Loucy (cell line): ENCODE measurements around the gene AMZ2.
"Not testable (repeated sequence)": the region's sequence is repeated elsewhere in the genome, so short reads cannot be mapped to it uniquely, and the experiment has no call there.

Experiments used
- H2AFZ ChIP-seq: fragments of 200-600 bp; sonication (generic); 2 replicates; pipeline ENCODE4 v1.6.0; 2016; ENCODE audit warnings: antibody characterized with exemption, mild to moderate bottlenecking, low read length, moderate library complexity
- H3F3A ChIP-seq: fragments of 200-600 bp; 2 replicates; pipeline ENCODE4 v1.6.0; 2016; ENCODE audit warnings: antibody characterized with exemption, low read depth, mild to moderate bottlenecking
- H3K27me3 ChIP-seq: fragments of 200-600 bp; sonication (generic); 2 replicates; pipeline ENCODE4 v1.6.1; 2014; ENCODE audit warnings: low read length, mild to moderate bottlenecking; ENCODE audit not compliant: insufficient read depth, poor library complexity, severe bottlenecking
- H3K36me3 ChIP-seq: fragments of 200-600 bp; sonication (generic); 2 replicates; pipeline ENCODE4 v1.6.1; 2016; ENCODE audit warnings: low read length; ENCODE audit not compliant: insufficient read depth
- H3K4me1 ChIP-seq: fragments of 200-600 bp; sonication (generic); 2 replicates; pipeline ENCODE4 v1.5.1; 2014; ENCODE audit warnings: low read length, mild to moderate bottlenecking; ENCODE audit not compliant: insufficient read depth, poor library complexity, severe bottlenecking
- H3K4me2 ChIP-seq: fragments of 200-600 bp; sonication (generic); 2 replicates; pipeline ENCODE4 v1.6.0; 2014; ENCODE audit warnings: antibody characterized with exemption, low read length, low read depth, mild to moderate bottlenecking; ENCODE audit not compliant: poor library complexity, severe bottlenecking
- H3K4me3 ChIP-seq: fragments of 200-600 bp; sonication (generic); 2 replicates; pipeline ENCODE4 v1.5.1; 2014; ENCODE audit warnings: low read length, mild to moderate bottlenecking, mixed read lengths; ENCODE audit not compliant: poor library complexity, severe bottlenecking
- H3K79me2 ChIP-seq: fragments of 200-600 bp; sonication (generic); 2 replicates; pipeline ENCODE4 v1.6.1; 2014; ENCODE audit warnings: low read length; ENCODE audit not compliant: insufficient read depth
- H3K9ac ChIP-seq: fragments of 200-600 bp; sonication (generic); 2 replicates; pipeline ENCODE4 v1.6.0; 2014; ENCODE audit warnings: mild to moderate bottlenecking, low read depth, low read length, moderate library complexity; ENCODE audit not compliant: poor library complexity, severe bottlenecking
- H3K9me2 ChIP-seq: fragments of 200-600 bp; sonication (generic); replicated peaks from 2 replicates; pipeline ENCODE4 v1.6.1; 2016; ENCODE audit warnings: low read depth, low read length, mixed read lengths
- H3K9me3 ChIP-seq: fragments of 200-600 bp; sonication (generic); 2 replicates; pipeline ENCODE4 v1.6.1; 2014; ENCODE audit warnings: mild to moderate bottlenecking, antibody characterized with exemption, low read length, low read depth; ENCODE audit not compliant: insufficient read depth
- H4K20me1 ChIP-seq: fragments of 200-600 bp; sonication (generic); 2 replicates; pipeline ENCODE4 v1.6.0; 2014; ENCODE audit warnings: antibody characterized with exemption, low read length, mild to moderate bottlenecking; ENCODE audit not compliant: insufficient read depth, poor library complexity, severe bottlenecking
- EZH2phosphoT487 ChIP-seq: fragments of 200-600 bp; IDR thresholded peaks from 2 replicates; pipeline ENCODE4 v1.6.1; 2018; ENCODE audit warnings: antibody characterized with exemption, mild to moderate bottlenecking, moderate library complexity, borderline replicate concordance
- TF ChIP-seq, protein P1 (sequence below): fragments of 200-600 bp; sonication (generic); conservative IDR thresholded peaks from 2 replicates; pipeline ENCODE4 v1.5.1; 2014; ENCODE audit warnings: mild to moderate bottlenecking, antibody characterized with exemption, low read length

AMZ2 gene

DNA sequence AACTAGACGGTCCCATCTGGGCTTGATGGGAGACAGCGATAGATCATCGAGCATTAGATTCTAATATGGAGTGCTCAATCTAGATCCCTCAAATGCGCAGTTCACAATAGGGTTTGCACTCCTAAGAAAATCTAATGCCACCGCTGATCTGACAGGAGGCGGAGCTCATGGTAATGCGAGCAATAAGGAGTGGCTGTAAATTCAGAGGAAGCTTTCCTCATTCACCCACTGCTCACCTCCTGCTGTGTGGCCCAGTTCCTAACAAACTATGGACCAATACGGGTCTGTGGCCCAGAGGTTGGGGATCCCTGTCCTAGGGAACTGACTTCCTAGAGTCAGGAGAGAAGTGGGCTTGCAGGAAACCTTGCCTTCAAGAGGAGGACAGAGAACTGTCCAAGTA, 25.2 kb upstream of the AMZ2 start:
- Histone ChIP-seq H3K4me1 (no peaks in the 10 kb centered on the region), H3K79me2 (peaks cover 8% of the 10 kb centered on the region; the same call in 1 of the 2 replicates), H3K9ac (no peak overlapping the region), H3K27me3 (no peaks in the 10 kb centered on the region), H3K9me2 (no peaks in the 10 kb centered on the region), H3F3A (no peaks in the 10 kb centered on the region), H3K36me3 (peaks cover 6% of the 10 kb centered on the region; the same call in 1 of the 2 replicates), H3K4me2 (no peak overlapping the region), H3K4me3 (no peak overlapping the region), H3K9me3 (no peaks in the 10 kb centered on the region), H2AFZ (no peak overlapping the region), H4K20me1 (no peaks in the 10 kb centered on the region)
- no peak for TF ChIP-seq EZH2phosphoT487
- TF ChIP-seq, protein P1, sequence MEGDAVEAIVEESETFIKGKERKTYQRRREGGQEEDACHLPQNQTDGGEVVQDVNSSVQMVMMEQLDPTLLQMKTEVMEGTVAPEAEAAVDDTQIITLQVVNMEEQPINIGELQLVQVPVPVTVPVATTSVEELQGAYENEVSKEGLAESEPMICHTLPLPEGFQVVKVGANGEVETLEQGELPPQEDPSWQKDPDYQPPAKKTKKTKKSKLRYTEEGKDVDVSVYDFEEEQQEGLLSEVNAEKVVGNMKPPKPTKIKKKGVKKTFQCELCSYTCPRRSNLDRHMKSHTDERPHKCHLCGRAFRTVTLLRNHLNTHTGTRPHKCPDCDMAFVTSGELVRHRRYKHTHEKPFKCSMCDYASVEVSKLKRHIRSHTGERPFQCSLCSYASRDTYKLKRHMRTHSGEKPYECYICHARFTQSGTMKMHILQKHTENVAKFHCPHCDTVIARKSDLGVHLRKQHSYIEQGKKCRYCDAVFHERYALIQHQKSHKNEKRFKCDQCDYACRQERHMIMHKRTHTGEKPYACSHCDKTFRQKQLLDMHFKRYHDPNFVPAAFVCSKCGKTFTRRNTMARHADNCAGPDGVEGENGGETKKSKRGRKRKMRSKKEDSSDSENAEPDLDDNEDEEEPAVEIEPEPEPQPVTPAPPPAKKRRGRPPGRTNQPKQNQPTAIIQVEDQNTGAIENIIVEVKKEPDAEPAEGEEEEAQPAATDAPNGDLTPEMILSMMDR, result no peak

- not testable (repeated sequence) for H3K36me3 ChIP-seq, H4K20me1 ChIP-seq, H3K9me3 ChIP-seq, H3K4me2 ChIP-seq, H3K9me2 ChIP-seq, H3F3A ChIP-seq, H3K4me1 ChIP-seq, H3K4me3 ChIP-seq, H3K27me3 ChIP-seq, H3K79me2 ChIP-seq, H2AFZ ChIP-seq, H3K9ac ChIP-seq
These were observed 22.8 kb upstream of the AMZ2 start for GRCh38 chr17:68225055-68225454.

- not testable (repeated sequence) for H3K9ac ChIP-seq, H3K79me2 ChIP-seq, H3K9me3 ChIP-seq, H3K9me2 ChIP-seq, H2AFZ ChIP-seq, H4K20me1 ChIP-seq, H3K27me3 ChIP-seq, H3K4me2 ChIP-seq, H3K4me1 ChIP-seq, H3K36me3 ChIP-seq, H3F3A ChIP-seq, H3K4me3 ChIP-seq
These were observed 19.7 kb upstream of the AMZ2 start for GRCh38 chr17:68228039-68228680.

GRCh38 chr17:68228817-68229570, 18.8 kb upstream of the AMZ2 start:
- Histone ChIP-seq H2AFZ (no peak overlapping the region), H3K27me3 (no peaks in the 10 kb centered on the region), H3K9ac (no peak overlapping the region), H4K20me1 (no peaks in the 10 kb centered on the region), H3K4me1 (no peaks in the 10 kb centered on the region), H3F3A (no peaks in the 10 kb centered on the region), H3K79me2 (no peaks in the 10 kb centered on the region), H3K4me2 (no peak overlapping the region), H3K9me2 (no peaks in the 10 kb centered on the region), H3K4me3 (no peak overlapping the region), H3K9me3 (no peaks in the 10 kb centered on the region), H3K36me3 (no peaks in the 10 kb centered on the region)
- TF ChIP-seq EZH2phosphoT487, result no peak
- TF ChIP-seq, protein P1, result no peak
